Upper lobe of right lung (tissue), 1 donor: ENCODE measurements around the gene LMO7. TPM values are rescaled to one million over a fixed set of nuclear protein-coding genes. Genes with fewer than 3 reads are reported as not detected.
"Not testable (repeated sequence)": the region's sequence is repeated elsewhere in the genome, so short reads cannot be mapped to it uniquely, and the experiment has no call there.

Source experiments
- ATAC-seq: fragments of 200-7000 bp; cut with Tn5 transposase; one replicate; pipeline ENCODE4 v1.9.1; 2020; ENCODE audit warnings: mild to moderate bottlenecking, moderate library complexity
- DNase-seq: peaks from one replicate; pipeline ENCODE4 v3.0.0-alpha.2; 2020
- H3K27ac ChIP-seq: fragments of 200-600 bp; one replicate; pipeline ENCODE4 v1.8.0; 2022
- H3K27me3 ChIP-seq: fragments of 200-600 bp; one replicate; pipeline ENCODE4 v1.8.0; 2022; ENCODE audit warnings: mild to moderate bottlenecking
- H3K36me3 ChIP-seq: fragments of 200-600 bp; one replicate; pipeline ENCODE4 v1.8.0; 2022
- H3K4me1 ChIP-seq: fragments of 200-600 bp; one replicate; pipeline ENCODE4 v1.8.0; 2022
- H3K4me3 ChIP-seq: fragments of 200-600 bp; one replicate; pipeline ENCODE4 v1.8.0; 2022; ENCODE audit warnings: mild to moderate bottlenecking
- H3K9me3 ChIP-seq: fragments of 200-600 bp; one replicate; pipeline ENCODE4 v1.8.0; 2022
- CTCF ChIP-seq: fragments of 200-600 bp; IDR thresholded peaks from one replicate; pipeline ENCODE4 v1.8.0; 2022; ENCODE audit warnings: antibody characterized with exemption
- intact Hi-C: fragments of 100-400 bp; cut with DNase I; formaldehyde crosslinking; loops from one replicate; pipeline ENCODE4 v1.11.0; 2022
- total RNA-seq: library from RNA; stranded (reverse); fragmentation: NEBNext Ultra II Directional; extraction: Animal tissue kit (Norgen Biotek cat#: 25700); gene quantifications from one replicate; pipeline ENCODE4 v1.2.1, GENCODE V29; 2021
- donor health status: DM: no; HTN: yes; CAD: no; lungs with severe emphysema.

LMO7 gene
- total RNA-seq, 1 donor from 2014 or later, result 549 TPM

DNA sequence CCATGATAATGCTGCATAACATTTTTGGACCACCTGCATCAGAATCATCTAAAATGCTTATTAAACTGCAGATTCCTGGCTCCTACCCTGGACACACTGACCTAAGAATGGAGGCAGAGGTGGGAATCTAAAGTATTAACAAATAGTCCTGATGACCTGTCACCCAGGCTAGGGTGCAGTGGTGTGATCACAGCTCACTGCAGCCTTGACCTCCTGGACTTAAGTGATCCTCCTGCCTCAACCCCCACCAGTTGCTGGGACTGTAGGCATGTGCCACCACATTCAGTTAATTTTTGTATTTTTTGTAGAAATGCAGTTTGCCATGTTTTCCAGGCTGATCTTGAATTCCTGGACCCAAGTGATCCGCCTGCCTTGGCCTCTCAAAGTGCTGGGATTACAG is 43.3 kb downstream of the LMO7 start:
- DNase-seq (no peak), ATAC-seq (no peak)
- intact Hi-C loops, result no loop called here
- no peaks in the 10 kb centered on the region for H3K9me3 ChIP-seq
- no peak overlapping the region for H3K27ac ChIP-seq
- no peak for TF ChIP-seq CTCF
- no peaks in the 10 kb centered on the region for H3K36me3 ChIP-seq
- no peak overlapping the region for H3K4me3 ChIP-seq
- no peaks in the 10 kb centered on the region for H3K4me1 ChIP-seq
- H3K27me3 ChIP-seq, result no peaks in the 10 kb centered on the region

GRCh38 chr13:75680251-75680650 is 44.1 kb downstream of the LMO7 start:
- intact Hi-C loops, H3K27ac ChIP-seq, H3K4me1 ChIP-seq, H3K27me3 ChIP-seq, H3K9me3 ChIP-seq, H3K36me3 ChIP-seq, H3K4me3 ChIP-seq, DNase-seq, ATAC-seq: not testable (repeated sequence)

- no peak overlapping the region for H3K4me3 ChIP-seq
- ATAC-seq, result no peak
- no peaks in the 10 kb centered on the region for H3K9me3 ChIP-seq
- no peak overlapping the region for H3K27ac ChIP-seq
- intact Hi-C loops, result no loop called here
- H3K27me3 ChIP-seq, result no peaks in the 10 kb centered on the region
- TF ChIP-seq CTCF, result no peak
- no peaks in the 10 kb centered on the region for H3K36me3 ChIP-seq
- no peak for DNase-seq
- no peaks in the 10 kb centered on the region for H3K4me1 ChIP-seq
Measured at GRCh38 chr13:75682326-75682725, 46.2 kb downstream of the LMO7 start.

DNA sequence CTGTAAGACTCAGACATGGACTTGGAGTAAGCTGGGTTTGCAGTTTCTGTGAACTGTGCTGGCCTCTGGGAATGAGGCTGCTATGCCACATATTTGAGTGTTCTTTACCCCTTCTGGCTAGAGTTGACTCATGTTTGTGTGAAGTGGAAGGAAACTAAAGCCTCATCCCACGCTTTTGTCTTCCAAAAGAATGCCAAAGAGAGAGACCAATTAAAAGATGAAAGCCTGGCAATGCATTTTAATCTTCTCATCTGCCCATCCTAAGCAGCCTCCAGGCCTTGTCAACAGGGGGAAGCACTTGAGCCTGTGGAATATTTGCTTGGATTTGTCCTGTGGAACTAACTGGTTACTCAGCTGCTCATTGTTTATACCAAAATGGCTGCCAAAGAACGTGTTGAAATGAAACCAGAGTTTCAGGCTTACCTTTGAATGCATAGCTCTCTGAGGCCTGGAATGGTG is 49.1 kb downstream of the LMO7 start:
- Histone ChIP-seq H3K27ac (no peak overlapping the region), H3K36me3 (no peaks in the 10 kb centered on the region), H3K9me3 (no peaks in the 10 kb centered on the region), H3K4me1 (no peaks in the 10 kb centered on the region), H3K4me3 (no peak overlapping the region), H3K27me3 (no peaks in the 10 kb centered on the region)
- intact Hi-C loops, result no loop called here
- ATAC-seq (peak; percentile 53), DNase-seq (no peak)
- no peak for TF ChIP-seq CTCF

DNA sequence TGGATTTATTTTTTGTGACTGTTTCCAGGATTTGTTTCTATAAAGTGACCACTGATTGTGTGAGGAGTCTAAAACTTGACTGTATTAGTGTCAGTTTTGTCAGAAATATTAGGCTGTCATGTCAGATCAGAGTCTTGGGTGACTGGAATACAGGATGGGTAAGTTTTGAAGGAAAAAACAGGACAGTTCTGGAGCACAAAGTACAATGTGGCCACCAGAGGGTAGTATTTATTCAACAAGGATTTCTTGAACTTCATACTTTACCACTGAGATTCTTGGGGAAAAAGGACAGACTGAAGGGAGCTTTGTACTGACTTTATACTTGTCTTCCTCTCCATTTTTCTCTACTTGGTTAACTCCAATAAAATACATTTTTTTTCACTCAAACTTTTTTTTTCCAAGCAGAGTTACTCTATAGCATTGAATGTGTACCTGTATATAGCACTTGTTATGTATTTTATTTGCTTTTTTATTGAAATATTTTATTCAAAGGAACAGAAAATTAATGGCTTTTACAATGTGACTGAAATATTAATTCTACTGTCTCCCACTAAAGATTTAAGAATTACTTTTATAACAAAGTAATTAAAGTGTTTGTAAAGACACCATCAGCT is 51.1 kb downstream of the LMO7 start:
- Histone ChIP-seq H3K36me3 (no peaks in the 10 kb centered on the region), H3K9me3 (no peaks in the 10 kb centered on the region), H3K4me1 (no peaks in the 10 kb centered on the region), H3K27ac (no peak overlapping the region), H3K27me3 (no peaks in the 10 kb centered on the region), H3K4me3 (no peak overlapping the region)
- peak; percentile 76 for ATAC-seq
- no peak for DNase-seq
- peak; percentile 52 for TF ChIP-seq CTCF
- intact Hi-C loops, result no loop called here

DNA sequence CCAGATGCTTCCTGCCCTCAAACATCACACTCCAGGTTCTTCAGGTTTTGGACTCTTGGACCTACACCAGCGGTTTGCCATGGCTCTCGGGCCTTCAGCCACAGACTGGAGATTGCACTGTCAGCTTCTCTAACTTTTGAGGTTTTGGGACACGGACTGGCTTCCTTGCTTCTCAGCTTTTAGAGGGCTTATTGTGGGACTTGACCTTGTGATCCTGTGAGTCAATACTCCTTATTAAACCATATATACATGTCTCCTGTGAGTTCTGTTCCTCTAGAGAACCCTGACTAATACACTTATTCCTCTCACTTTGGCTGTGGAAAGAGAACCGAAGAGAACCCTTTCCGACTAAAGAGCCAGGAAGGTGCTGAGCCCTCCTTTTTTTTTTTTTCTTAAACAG is 53.6 kb downstream of the LMO7 start:
- no peak for ATAC-seq
- Histone ChIP-seq H3K36me3 (no peaks in the 10 kb centered on the region), H3K27me3 (no peaks in the 10 kb centered on the region), H3K27ac (no peak overlapping the region), H3K4me3 (no peak overlapping the region), H3K4me1 (no peaks in the 10 kb centered on the region), H3K9me3 (no peaks in the 10 kb centered on the region)
- no peak for TF ChIP-seq CTCF
- no peak for DNase-seq
- intact Hi-C loops, result no loop called here
